Measurements from ENCODE around the gene RXRA. TPM values are rescaled to one million over a fixed set of nuclear protein-coding genes. Genes with fewer than 3 reads are reported as not detected.

Gene RXRA
- total RNA-seq, 1 donor from 2014 or later: 14.0 TPM

- no peak for DNase-seq (ENCODE audit: low read depth in 2 of 2)
These were observed 25.4 kb downstream of the RXRA start for GRCh38 chr9:134351606-134352176.

GRCh38 chr9:134352247-134352933 lies 26.1 kb downstream of the RXRA start:
- no peak for DNase-seq (ENCODE audit: low read depth in 2 of 2)

- no peak for DNase-seq (ENCODE audit: low read depth in 2 of 2)
These were observed 27.3 kb downstream of the RXRA start for GRCh38 chr9:134353539-134353938.

- no peak for DNase-seq (ENCODE audit: low read depth in 2 of 2)
These were observed 28.9 kb downstream of the RXRA start for GRCh38 chr9:134355158-134355557.

- no peak for DNase-seq (ENCODE audit: low read depth in 2 of 2)
These were observed 29.5 kb downstream of the RXRA start for GRCh38 chr9:134355561-134356279.

GRCh38 chr9:134356496-134357470 lies 30.5 kb downstream of the RXRA start:
- no peak for DNase-seq (ENCODE audit: low read depth in 2 of 2)

- DNase-seq (ENCODE audit: low read depth in 2 of 2): no peak
These were observed 31.4 kb downstream of the RXRA start for GRCh38 chr9:134357631-134358025.

- no peak for DNase-seq (ENCODE audit: low read depth in 2 of 2)
These were observed 31.9 kb downstream of the RXRA start for GRCh38 chr9:134358026-134358661.

GRCh38 chr9:134358662-134359319 lies 32.5 kb downstream of the RXRA start:
- no peak for DNase-seq (ENCODE audit: low read depth in 2 of 2)

- DNase-seq (ENCODE audit: low read depth in 2 of 2): no peak
These were observed 33.4 kb downstream of the RXRA start for GRCh38 chr9:134359493-134360179.

- no peak for DNase-seq (ENCODE audit: low read depth in 2 of 2)
These were observed 34.0 kb downstream of the RXRA start for GRCh38 chr9:134360180-134360759.

- no peak for DNase-seq (ENCODE audit: low read depth in 2 of 2)
These were observed 34.6 kb downstream of the RXRA start for GRCh38 chr9:134360897-134361296.

- DNase-seq (ENCODE audit: low read depth in 2 of 2): no peak
These were observed 35.2 kb downstream of the RXRA start for GRCh38 chr9:134361426-134361825.

GRCh38 chr9:134361843-134362414 lies 35.7 kb downstream of the RXRA start:
- no peak for DNase-seq (ENCODE audit: low read depth in 2 of 2)

- DNase-seq (ENCODE audit: low read depth in 2 of 2): no peak
These were observed 37.2 kb downstream of the RXRA start for GRCh38 chr9:134363450-134363849.

GRCh38 chr9:134364391-134365114 lies 38.3 kb downstream of the RXRA start:
- DNase-seq (ENCODE audit: low read depth in 2 of 2): no peak

- no peak for DNase-seq (ENCODE audit: low read depth in 2 of 2)
These were observed 38.9 kb downstream of the RXRA start for GRCh38 chr9:134365115-134365596.

- DNase-seq (ENCODE audit: low read depth in 2 of 2): no peak
These were observed 39.6 kb downstream of the RXRA start for GRCh38 chr9:134365791-134366222.
